Panc1 (cell line): ENCODE results near the gene CD5L.

Source experiments
- CTCF ChIP-seq: fragments of 450-650 bp; IDR thresholded peaks from 2 replicates; pipeline ENCODE4 v1.5.1; 2017; ENCODE audit warnings: mild to moderate bottlenecking
- POLR2AphosphoS5 ChIP-seq: IDR thresholded peaks from 2 replicates; pipeline ENCODE4 v1.6.1; 2012; ENCODE audit warnings: mild to moderate bottlenecking, low read depth, low read length, moderate library complexity
- REST ChIP-seq, 2 experiments: IDR thresholded peaks; 2 replicates each; pipeline ENCODE4 v1.6.1; 2011 to 2012; ENCODE audit warnings: low read depth in 2 of 2, control low read depth in 1 of 2, low read length in 1 of 2, mild to moderate bottlenecking in 1 of 2, moderate library complexity in 1 of 2; ENCODE audit not compliant: insufficient read depth in 1 of 2
- SIN3A ChIP-seq: IDR thresholded peaks from 2 replicates; pipeline ENCODE4 v1.6.1; 2012; ENCODE audit warnings: low read depth, mild to moderate bottlenecking, low read length, moderate library complexity, borderline replicate concordance; ENCODE audit not compliant: insufficient read depth
- TCF7L2 ChIP-seq: IDR thresholded peaks from 2 replicates; pipeline ENCODE4 v1.6.1; 2011; ENCODE audit warnings: mild to moderate bottlenecking, low read depth, low read length, inconsistent platforms

DNA sequence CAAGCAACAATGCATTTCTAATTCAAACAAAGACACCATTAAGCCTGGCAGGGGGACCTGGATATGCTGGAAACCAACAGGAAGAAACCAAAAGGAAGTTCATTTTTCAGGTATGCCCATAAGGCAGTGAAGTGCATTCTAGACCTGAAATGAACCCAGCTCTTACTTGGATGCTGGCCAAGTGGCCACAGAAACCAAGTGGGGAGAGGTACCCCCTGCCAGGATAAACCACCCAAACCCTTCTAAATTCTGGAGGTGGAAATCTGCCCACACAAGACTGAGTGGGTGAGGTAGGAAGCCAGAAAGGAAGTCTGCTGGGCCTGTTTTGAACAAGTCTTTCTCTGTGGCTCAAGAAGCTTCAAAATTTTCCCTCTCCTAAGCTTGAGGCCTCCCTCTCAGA, 2.6 kb downstream of the CD5L start:
- TF ChIP-seq CTCF, result no peak
- no peak for TF ChIP-seq SIN3A
- TF ChIP-seq POLR2AphosphoS5, result no peak
- no peak for TF ChIP-seq REST (IDR thresholded peaks at IDR 0.05; ENCODE audit: insufficient read depth in 1 of 2, low read depth in 2 of 2, low read length in 1 of 2)
- TF ChIP-seq TCF7L2, result no peak
